Suprapubic skin (tissue), 4 donors: ENCODE measurements around the gene TBC1D1. TPM values are rescaled to one million over a fixed set of nuclear protein-coding genes. Genes with fewer than 3 reads are reported as not detected.

Experiments used
- DNase-seq, 2 donors: peaks; one replicate each; pipeline ENCODE4 v3.0.0-alpha.2; 2019; ENCODE audit warnings: low spot score in 2 of 2
- H3K27ac ChIP-seq: fragments of 200-600 bp; sonication (generic); one replicate; pipeline ENCODE4 v1.5.1; 2019
- H3K27me3 ChIP-seq: fragments of 200-600 bp; sonication (generic); one replicate; pipeline ENCODE4 v1.5.1; 2019
- H3K36me3 ChIP-seq: fragments of 200-600 bp; sonication (generic); one replicate; pipeline ENCODE4 v1.5.1; 2019
- H3K4me1 ChIP-seq: fragments of 200-600 bp; sonication (generic); one replicate; pipeline ENCODE4 v1.5.1; 2019
- H3K4me3 ChIP-seq: fragments of 200-600 bp; sonication (generic); one replicate; pipeline ENCODE4 v1.5.1; 2019; ENCODE audit warnings: mild to moderate bottlenecking
- H3K9me3 ChIP-seq: fragments of 200-600 bp; sonication (generic); one replicate; pipeline ENCODE4 v1.5.1; 2019
- CTCF ChIP-seq, 2 donors: fragments of 200-600 bp in 1 of 2; fragments of 450-650 bp in 1 of 2; sonication (generic) in 1 of 2; IDR thresholded peaks; one replicate each; pipeline ENCODE4 v1.5.1; 2016 to 2019; ENCODE audit warnings: antibody characterized with exemption in 2 of 2, mild to moderate bottlenecking in 1 of 2, moderate library complexity in 1 of 2
- EP300 ChIP-seq: sonication (generic); formaldehyde crosslinking; IDR thresholded peaks from one replicate; pipeline ENCODE4 v1.6.1; 2017; ENCODE audit warnings: antibody characterized with exemption
- POLR2A ChIP-seq, 2 donors: fragments of 450-650 bp; IDR thresholded peaks; one replicate each; pipeline ENCODE4 v1.6.1; 2017; ENCODE audit warnings: antibody characterized with exemption in 2 of 2, mild to moderate bottlenecking in 2 of 2, moderate library complexity in 2 of 2
- POLR2AphosphoS5 ChIP-seq, 3 donors: sonication (generic); formaldehyde crosslinking; IDR thresholded peaks; one replicate each; pipeline ENCODE4 v1.6.1; 2017; ENCODE audit warnings: antibody characterized with exemption in 3 of 3
- WGBS: methylation state at CpG from one replicate; pipeline ENCODE4 v1.1.5; 2018; 5-methylcytosine and 5-hydroxymethylcytosine counted together
- total RNA-seq, 4 donors: library from RNA; depleted of rRNA; stranded (reverse); fragments of >200 nt; gene quantifications; one replicate each; pipeline ENCODE4 v1.1.0, GENCODE V29; 2016

Gene TBC1D1
- total RNA-seq, 4 donors from 2014 or later = 16.3 to 32.0 (median 22.2) TPM

- Histone ChIP-seq H3K4me3 (no peak overlapping the region), H3K27me3 (no peaks in the 10 kb centered on the region), H3K4me1 (peaks cover 17% of the 10 kb centered on the region), H3K9me3 (no peaks in the 10 kb centered on the region), H3K36me3 (no peaks in the 10 kb centered on the region), H3K27ac (no peak overlapping the region)
- WGBS = 70% methylated on average over 7 of the region's 7 CpGs
- DNase-seq = no peak
- TF ChIP-seq POLR2A (IDR thresholded peaks at IDR 0.05) (no peak), EP300 (no peak), POLR2AphosphoS5 (IDR thresholded peaks at IDR 0.05) (no peak), CTCF (IDR thresholded peaks at IDR 0.05) (no peak)
Observed at GRCh38 chr4:37981844-37982720, 91.2 kb downstream of the TBC1D1 start.

GRCh38 chr4:37982736-37983135 is 91.9 kb downstream of the TBC1D1 start:
- no peaks in the 10 kb centered on the region for H3K27me3 ChIP-seq
- no peaks in the 10 kb centered on the region for H3K9me3 ChIP-seq
- no peak for DNase-seq
- no peak for TF ChIP-seq POLR2AphosphoS5 (IDR thresholded peaks at IDR 0.05)
- TF ChIP-seq CTCF (IDR thresholded peaks at IDR 0.05) = no peak
- TF ChIP-seq EP300 = no peak
- no peak for TF ChIP-seq POLR2A (IDR thresholded peaks at IDR 0.05)
- H3K4me1 ChIP-seq = peaks cover 15% of the 10 kb centered on the region
- H3K4me3 ChIP-seq = no peak overlapping the region
- H3K27ac ChIP-seq = no peak overlapping the region
- no peaks in the 10 kb centered on the region for H3K36me3 ChIP-seq
- 60% methylated on average over 5 of the region's 5 CpGs for WGBS

- 96% methylated on average over 1 of the region's 1 CpG for WGBS
- Histone ChIP-seq H3K9me3 (no peaks in the 10 kb centered on the region), H3K27me3 (no peaks in the 10 kb centered on the region), H3K4me3 (no peak overlapping the region), H3K4me1 (peaks cover 11% of the 10 kb centered on the region), H3K36me3 (no peaks in the 10 kb centered on the region), H3K27ac (no peak overlapping the region)
- DNase-seq = no peak
- no peak for TF ChIP-seq CTCF (IDR thresholded peaks at IDR 0.05)
- no peak for TF ChIP-seq POLR2A (IDR thresholded peaks at IDR 0.05)
Observed at GRCh38 chr4:37983951-37984350, 93.1 kb downstream of the TBC1D1 start.

- H3K27ac ChIP-seq = no peak overlapping the region
- WGBS = 93% methylated on average over 3 of the region's 3 CpGs
Observed at GRCh38 chr4:37985730-37986275, 94.9 kb downstream of the TBC1D1 start.

GRCh38 chr4:37988670-37989069 is 97.8 kb downstream of the TBC1D1 start:
- H3K36me3 ChIP-seq = no peaks in the 10 kb centered on the region
- WGBS = 75% methylated on average over 5 of the region's 5 CpGs
- no peak overlapping the region for H3K4me3 ChIP-seq
- TF ChIP-seq POLR2A (IDR thresholded peaks at IDR 0.05) (no peak), POLR2AphosphoS5 (IDR thresholded peaks at IDR 0.05) (no peak), CTCF (IDR thresholded peaks at IDR 0.05) (no peak), EP300 (no peak)
- no peak for DNase-seq
- no peak overlapping the region for H3K27ac ChIP-seq
- no peaks in the 10 kb centered on the region for H3K9me3 ChIP-seq
- peaks cover 22% of the 10 kb centered on the region for H3K4me1 ChIP-seq
- no peaks in the 10 kb centered on the region for H3K27me3 ChIP-seq

More at GRCh38 chr4:37985730-37986275, 94.9 kb downstream of the TBC1D1 start:
- Histone ChIP-seq H3K36me3 (no peaks in the 10 kb centered on the region), H3K4me3 (no peak overlapping the region), H3K27me3 (no peaks in the 10 kb centered on the region), H3K4me1 (peaks cover 22% of the 10 kb centered on the region), H3K9me3 (no peaks in the 10 kb centered on the region)
- TF ChIP-seq POLR2A (IDR thresholded peaks at IDR 0.05) = no peak
- DNase-seq = no peak
